ENCODE data around the gene OPA1. TPM values are rescaled to one million over a fixed set of nuclear protein-coding genes. Genes with fewer than 3 reads are reported as not detected.

Gene OPA1
- total RNA-seq, 1 donor from 2014 or later: 67.2 TPM

GRCh38 chr3:193665370-193665989 lies 72.5 kb downstream of the OPA1 start:
- DNase-seq (ENCODE audit: low spot score): no peak
- H3K27me3 Mint-ChIP-seq (ENCODE audit: unreplicated experiment): no peaks in the 10 kb centered on the region
- H3K36me3 Mint-ChIP-seq (ENCODE audit: low read depth, unreplicated experiment): peaks cover 11% of the 10 kb centered on the region
- no peak overlapping the region for H3K27ac Mint-ChIP-seq (ENCODE audit: unreplicated experiment)
- no peaks in the 10 kb centered on the region for H3K9me3 Mint-ChIP-seq (ENCODE audit: unreplicated experiment)
- peak; percentile 84 for TF ChIP-seq CTCF (IDR thresholded peaks at IDR 0.05; ENCODE audit: unreplicated experiment)
- no peak overlapping the region for H3K4me3 Mint-ChIP-seq (ENCODE audit: unreplicated experiment)
- H3K4me1 Mint-ChIP-seq (ENCODE audit: unreplicated experiment): no peaks in the 10 kb centered on the region

GRCh38 chr3:193673845-193674244 lies 80.8 kb downstream of the OPA1 start:
- Mint-ChIP-seq H3K4me3 (ENCODE audit: unreplicated experiment) (no peak overlapping the region), H3K4me1 (ENCODE audit: unreplicated experiment) (peaks cover 2% of the 10 kb centered on the region), H3K27ac (ENCODE audit: unreplicated experiment) (no peak overlapping the region), H3K9me3 (ENCODE audit: unreplicated experiment) (no peaks in the 10 kb centered on the region), H3K27me3 (ENCODE audit: unreplicated experiment) (no peaks in the 10 kb centered on the region), H3K36me3 (ENCODE audit: low read depth, unreplicated experiment) (peaks cover 7% of the 10 kb centered on the region)
- TF ChIP-seq CTCF (IDR thresholded peaks at IDR 0.05; ENCODE audit: unreplicated experiment): no peak
- DNase-seq (ENCODE audit: low spot score): peak; percentile 8

GRCh38 chr3:193674714-193675113 lies 81.7 kb downstream of the OPA1 start:
- Mint-ChIP-seq H3K27me3 (ENCODE audit: unreplicated experiment) (no peaks in the 10 kb centered on the region), H3K9me3 (ENCODE audit: unreplicated experiment) (no peaks in the 10 kb centered on the region), H3K36me3 (ENCODE audit: low read depth, unreplicated experiment) (peaks cover 7% of the 10 kb centered on the region), H3K4me1 (ENCODE audit: unreplicated experiment) (peaks cover 2% of the 10 kb centered on the region), H3K4me3 (ENCODE audit: unreplicated experiment) (no peak overlapping the region), H3K27ac (ENCODE audit: unreplicated experiment) (no peak overlapping the region)
- DNase-seq (ENCODE audit: low spot score): no peak
- no peak for TF ChIP-seq CTCF (IDR thresholded peaks at IDR 0.05; ENCODE audit: unreplicated experiment)

GRCh38 chr3:193677734-193678133 lies 84.7 kb downstream of the OPA1 start:
- Mint-ChIP-seq H3K4me1 (ENCODE audit: unreplicated experiment) (peaks cover 2% of the 10 kb centered on the region), H3K4me3 (ENCODE audit: unreplicated experiment) (no peak overlapping the region), H3K36me3 (ENCODE audit: low read depth, unreplicated experiment) (peaks cover 4% of the 10 kb centered on the region), H3K27ac (ENCODE audit: unreplicated experiment) (no peak overlapping the region), H3K9me3 (ENCODE audit: unreplicated experiment) (no peaks in the 10 kb centered on the region), H3K27me3 (ENCODE audit: unreplicated experiment) (no peaks in the 10 kb centered on the region)
- DNase-seq (ENCODE audit: low spot score): no peak
- no peak for TF ChIP-seq CTCF (IDR thresholded peaks at IDR 0.05; ENCODE audit: unreplicated experiment)

GRCh38 chr3:193680220-193680619 lies 87.2 kb downstream of the OPA1 start:
- Mint-ChIP-seq H3K27me3 (ENCODE audit: unreplicated experiment) (no peaks in the 10 kb centered on the region), H3K4me3 (ENCODE audit: unreplicated experiment) (no peak overlapping the region), H3K9me3 (ENCODE audit: unreplicated experiment) (no peaks in the 10 kb centered on the region), H3K27ac (ENCODE audit: unreplicated experiment) (no peak overlapping the region), H3K36me3 (ENCODE audit: low read depth, unreplicated experiment) (peaks cover 4% of the 10 kb centered on the region), H3K4me1 (ENCODE audit: unreplicated experiment) (no peaks in the 10 kb centered on the region)
- TF ChIP-seq CTCF (IDR thresholded peaks at IDR 0.05; ENCODE audit: unreplicated experiment): no peak
- no peak for DNase-seq (ENCODE audit: low spot score)
